GM12878 (cell line): ENCODE measurements around the gene PPP3CA. TPM values are rescaled to one million over a fixed set of nuclear protein-coding genes. Genes with fewer than 3 reads are reported as not detected.

Experiments used
- ETV6 ChIP-seq, 2 experiments: fragments of 450-650 bp in 1 of 2; IDR thresholded peaks in 1 of 2; conservative IDR thresholded peaks in 1 of 2; 2 replicates each; pipeline ENCODE4 v1.6.1; 2014; ENCODE audit warnings: antibody characterized with exemption in 1 of 2, borderline replicate concordance in 1 of 2, low read depth in 1 of 2, mild to moderate bottlenecking in 1 of 2, moderate library complexity in 1 of 2
- NR2C2 ChIP-seq: IDR thresholded peaks from 2 replicates; pipeline ENCODE4 v1.6.1; 2011; ENCODE audit warnings: borderline replicate concordance, low read depth; ENCODE audit not compliant: control insufficient read depth, insufficient read length
- polyA plus RNA-seq, 11 experiments: library from polyadenylated mRNA; depleted of rRNA in 4 of 11; unstranded in 6 of 11; stranded (reverse) in 5 of 11; fragments of >200 nt; fragmentation: Nextera tagmentation in 4 of 11; fragmentation: Illumina TruSeq in 1 of 11; extraction: Ambion mirVana in 4 of 11; extraction: Trizol in 1 of 11; gene quantifications; 1 replicate in 1 of 11; 2 replicates in 10 of 11; pipeline versions ENCODE4 v1.2.1 to v1.2.3, GENCODE V29; 2011 to 2016; ENCODE audit warnings: inconsistent platforms in 2 of 11, missing spikeins in 2 of 11, low read depth in 1 of 11
- total RNA-seq, 4 experiments: library from RNA; depleted of rRNA in 3 of 4; stranded (reverse); fragments of >200 nt in 3 of 4; fragmentation: Illumina TruSeq in 1 of 4; extraction: Trizol in 1 of 4; gene quantifications; 2 replicates each; pipeline versions ENCODE4 v1.2.1 to v1.2.3, GENCODE V29; 2013 to 2021
- TF ChIP-seq, protein P1 (sequence below): fragments of 450-650 bp; IDR thresholded peaks from 2 replicates; pipeline ENCODE4 v1.6.1; 2017; ENCODE audit warnings: antibody characterized with exemption, mild to moderate bottlenecking, moderate library complexity
- TF ChIP-seq, protein P2 (sequence below): IDR thresholded peaks from 2 replicates; pipeline ENCODE4 v1.6.1; 2012; ENCODE audit warnings: mild to moderate bottlenecking, low read depth, low read length
- TF ChIP-seq, protein P3 (sequence below): IDR thresholded peaks from 2 replicates; pipeline ENCODE4 v1.6.1; 2011; ENCODE audit warnings: borderline replicate concordance, low read depth, mild to moderate bottlenecking, moderate library complexity, low read length; ENCODE audit not compliant: insufficient read depth, poor library complexity, severe bottlenecking
- TF ChIP-seq, protein P4 (sequence below): IDR thresholded peaks from 2 replicates; pipeline ENCODE4 v1.6.1; 2012; ENCODE audit warnings: low read depth, low read length, improper control_type of control experiment

PPP3CA gene
- total and polyA plus RNA-seq, 10 of the 15 experiments (the other 5 are each of a cell fraction or from before 2014, with no cell fraction given), result 0.33 to 9.0 (median 1.0) TPM

DNA sequence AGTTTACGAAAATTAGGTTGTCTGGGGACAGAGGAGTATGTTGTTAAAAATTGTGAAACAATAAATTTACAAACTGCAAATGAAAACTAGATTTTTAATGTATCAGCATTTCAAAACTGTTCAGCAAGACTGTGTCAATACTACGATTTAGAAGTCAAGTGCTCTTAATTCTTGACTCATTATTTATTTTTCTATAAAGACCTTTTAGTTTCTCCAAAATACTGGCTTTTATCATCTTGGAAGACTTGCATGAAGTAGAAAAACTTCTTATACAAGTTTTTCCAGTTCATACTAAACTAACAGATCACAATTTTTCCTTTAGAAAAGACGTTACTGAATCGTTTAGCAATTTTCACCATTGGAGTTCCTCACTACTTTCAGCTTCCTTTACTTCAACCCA, 231.4 kb downstream of the PPP3CA start (continued):
- TF ChIP-seq, protein P1, sequence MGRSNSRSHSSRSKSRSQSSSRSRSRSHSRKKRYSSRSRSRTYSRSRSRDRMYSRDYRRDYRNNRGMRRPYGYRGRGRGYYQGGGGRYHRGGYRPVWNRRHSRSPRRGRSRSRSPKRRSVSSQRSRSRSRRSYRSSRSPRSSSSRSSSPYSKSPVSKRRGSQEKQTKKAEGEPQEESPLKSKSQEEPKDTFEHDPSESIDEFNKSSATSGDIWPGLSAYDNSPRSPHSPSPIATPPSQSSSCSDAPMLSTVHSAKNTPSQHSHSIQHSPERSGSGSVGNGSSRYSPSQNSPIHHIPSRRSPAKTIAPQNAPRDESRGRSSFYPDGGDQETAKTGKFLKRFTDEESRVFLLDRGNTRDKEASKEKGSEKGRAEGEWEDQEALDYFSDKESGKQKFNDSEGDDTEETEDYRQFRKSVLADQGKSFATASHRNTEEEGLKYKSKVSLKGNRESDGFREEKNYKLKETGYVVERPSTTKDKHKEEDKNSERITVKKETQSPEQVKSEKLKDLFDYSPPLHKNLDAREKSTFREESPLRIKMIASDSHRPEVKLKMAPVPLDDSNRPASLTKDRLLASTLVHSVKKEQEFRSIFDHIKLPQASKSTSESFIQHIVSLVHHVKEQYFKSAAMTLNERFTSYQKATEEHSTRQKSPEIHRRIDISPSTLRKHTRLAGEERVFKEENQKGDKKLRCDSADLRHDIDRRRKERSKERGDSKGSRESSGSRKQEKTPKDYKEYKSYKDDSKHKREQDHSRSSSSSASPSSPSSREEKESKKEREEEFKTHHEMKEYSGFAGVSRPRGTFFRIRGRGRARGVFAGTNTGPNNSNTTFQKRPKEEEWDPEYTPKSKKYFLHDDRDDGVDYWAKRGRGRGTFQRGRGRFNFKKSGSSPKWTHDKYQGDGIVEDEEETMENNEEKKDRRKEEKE, result no peak
- no peak for TF ChIP-seq ETV6 (conservative IDR thresholded peaks at IDR 0.05 in 1 of 2, IDR thresholded peaks at IDR 0.05 in 1 of 2; ENCODE audit: borderline replicate concordance in 1 of 2, low read depth in 1 of 2)
- TF ChIP-seq, protein P2, sequence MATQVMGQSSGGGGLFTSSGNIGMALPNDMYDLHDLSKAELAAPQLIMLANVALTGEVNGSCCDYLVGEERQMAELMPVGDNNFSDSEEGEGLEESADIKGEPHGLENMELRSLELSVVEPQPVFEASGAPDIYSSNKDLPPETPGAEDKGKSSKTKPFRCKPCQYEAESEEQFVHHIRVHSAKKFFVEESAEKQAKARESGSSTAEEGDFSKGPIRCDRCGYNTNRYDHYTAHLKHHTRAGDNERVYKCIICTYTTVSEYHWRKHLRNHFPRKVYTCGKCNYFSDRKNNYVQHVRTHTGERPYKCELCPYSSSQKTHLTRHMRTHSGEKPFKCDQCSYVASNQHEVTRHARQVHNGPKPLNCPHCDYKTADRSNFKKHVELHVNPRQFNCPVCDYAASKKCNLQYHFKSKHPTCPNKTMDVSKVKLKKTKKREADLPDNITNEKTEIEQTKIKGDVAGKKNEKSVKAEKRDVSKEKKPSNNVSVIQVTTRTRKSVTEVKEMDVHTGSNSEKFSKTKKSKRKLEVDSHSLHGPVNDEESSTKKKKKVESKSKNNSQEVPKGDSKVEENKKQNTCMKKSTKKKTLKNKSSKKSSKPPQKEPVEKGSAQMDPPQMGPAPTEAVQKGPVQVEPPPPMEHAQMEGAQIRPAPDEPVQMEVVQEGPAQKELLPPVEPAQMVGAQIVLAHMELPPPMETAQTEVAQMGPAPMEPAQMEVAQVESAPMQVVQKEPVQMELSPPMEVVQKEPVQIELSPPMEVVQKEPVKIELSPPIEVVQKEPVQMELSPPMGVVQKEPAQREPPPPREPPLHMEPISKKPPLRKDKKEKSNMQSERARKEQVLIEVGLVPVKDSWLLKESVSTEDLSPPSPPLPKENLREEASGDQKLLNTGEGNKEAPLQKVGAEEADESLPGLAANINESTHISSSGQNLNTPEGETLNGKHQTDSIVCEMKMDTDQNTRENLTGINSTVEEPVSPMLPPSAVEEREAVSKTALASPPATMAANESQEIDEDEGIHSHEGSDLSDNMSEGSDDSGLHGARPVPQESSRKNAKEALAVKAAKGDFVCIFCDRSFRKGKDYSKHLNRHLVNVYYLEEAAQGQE, result no peak
- TF ChIP-seq, protein P3, sequence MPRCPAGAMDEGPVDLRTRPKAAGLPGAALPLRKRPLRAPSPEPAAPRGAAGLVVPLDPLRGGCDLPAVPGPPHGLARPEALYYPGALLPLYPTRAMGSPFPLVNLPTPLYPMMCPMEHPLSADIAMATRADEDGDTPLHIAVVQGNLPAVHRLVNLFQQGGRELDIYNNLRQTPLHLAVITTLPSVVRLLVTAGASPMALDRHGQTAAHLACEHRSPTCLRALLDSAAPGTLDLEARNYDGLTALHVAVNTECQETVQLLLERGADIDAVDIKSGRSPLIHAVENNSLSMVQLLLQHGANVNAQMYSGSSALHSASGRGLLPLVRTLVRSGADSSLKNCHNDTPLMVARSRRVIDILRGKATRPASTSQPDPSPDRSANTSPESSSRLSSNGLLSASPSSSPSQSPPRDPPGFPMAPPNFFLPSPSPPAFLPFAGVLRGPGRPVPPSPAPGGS, result no peak
- TF ChIP-seq, protein P4, sequence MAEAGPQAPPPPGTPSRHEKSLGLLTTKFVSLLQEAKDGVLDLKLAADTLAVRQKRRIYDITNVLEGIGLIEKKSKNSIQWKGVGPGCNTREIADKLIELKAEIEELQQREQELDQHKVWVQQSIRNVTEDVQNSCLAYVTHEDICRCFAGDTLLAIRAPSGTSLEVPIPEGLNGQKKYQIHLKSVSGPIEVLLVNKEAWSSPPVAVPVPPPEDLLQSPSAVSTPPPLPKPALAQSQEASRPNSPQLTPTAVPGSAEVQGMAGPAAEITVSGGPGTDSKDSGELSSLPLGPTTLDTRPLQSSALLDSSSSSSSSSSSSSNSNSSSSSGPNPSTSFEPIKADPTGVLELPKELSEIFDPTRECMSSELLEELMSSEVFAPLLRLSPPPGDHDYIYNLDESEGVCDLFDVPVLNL, result no peak
- no peak for TF ChIP-seq NR2C2
